COLO668 (cell line): Measurements from ENCODE around the gene PTPRM.

Experiments
- DNase-seq: peaks from one replicate; lab custom pipeline; 2025; ENCODE audit not compliant: unreplicated experiment; lab: John Stamatoyannopoulos, UW

Gene PTPRM

DNA sequence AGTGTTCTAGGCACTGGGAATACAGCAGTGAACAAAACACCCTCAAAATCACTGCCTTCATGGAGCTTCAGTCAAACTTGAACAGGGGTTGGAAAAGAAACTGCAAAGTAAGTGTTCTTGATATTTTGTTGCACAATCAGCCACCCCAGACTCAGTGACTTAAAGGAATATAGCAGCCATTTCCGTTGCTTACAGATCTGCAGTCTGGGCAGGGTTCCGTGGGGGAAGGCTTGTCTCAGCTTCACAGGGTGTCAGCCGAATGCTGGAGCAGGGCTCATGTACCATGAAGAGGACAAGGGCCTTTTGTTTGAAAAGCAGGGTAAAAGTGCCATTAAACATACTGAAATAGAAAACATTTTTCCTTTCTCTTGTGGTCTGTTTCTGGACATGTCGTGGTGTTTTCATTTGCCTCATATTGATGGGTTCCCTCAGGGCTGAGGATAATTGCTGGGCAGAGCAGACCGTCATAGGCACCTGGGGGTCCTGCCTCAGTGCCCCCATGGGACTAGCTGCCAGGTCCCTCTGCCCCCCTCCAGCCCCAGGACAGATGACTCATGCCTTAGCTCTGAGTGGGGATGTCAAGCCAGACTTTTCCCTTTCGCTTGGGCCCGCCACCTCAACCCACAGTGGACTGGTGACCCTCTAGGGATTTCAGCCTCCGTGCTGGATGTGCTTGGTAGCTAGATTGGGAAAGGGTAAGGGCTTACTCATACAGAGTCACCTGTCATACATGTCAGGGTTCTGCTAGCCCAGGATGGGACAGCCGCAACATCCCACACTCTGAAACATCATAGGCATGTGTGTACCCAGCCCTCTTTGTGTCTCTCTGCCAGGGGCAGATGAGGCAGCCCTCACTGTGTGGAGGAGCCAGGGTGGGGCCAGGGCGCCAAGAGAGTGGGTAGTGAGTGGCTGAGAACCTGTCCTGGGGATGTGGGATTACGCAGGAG lies 96.5 kb downstream of the PTPRM start:
- no peak for DNase-seq

DNA sequence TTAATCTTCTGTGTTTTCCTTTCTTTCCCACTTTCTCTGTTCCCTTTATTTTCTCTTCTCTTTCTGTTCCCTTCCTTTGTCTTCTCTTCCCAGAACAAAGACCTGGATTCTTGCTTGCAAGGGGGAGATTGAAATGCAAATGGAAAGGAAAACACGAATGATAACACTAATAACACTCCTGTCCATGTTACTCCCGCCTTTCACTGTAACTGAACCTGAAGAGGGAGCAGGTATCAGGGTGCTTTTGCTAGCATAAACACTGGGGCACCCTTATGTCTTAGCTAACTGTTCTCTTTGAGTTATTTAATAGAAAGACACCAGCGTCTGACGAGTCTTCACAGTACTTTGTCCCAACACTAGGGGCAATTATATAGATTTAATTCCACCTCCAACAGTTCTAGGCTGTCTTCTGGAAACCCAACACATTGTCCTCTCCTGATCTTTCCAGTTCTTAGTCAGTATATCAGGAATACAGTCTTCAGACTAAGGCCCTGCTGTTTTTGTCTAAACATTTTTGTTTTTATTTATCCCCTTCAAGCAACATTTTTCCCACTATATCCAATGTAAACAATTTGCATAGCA lies 99.2 kb downstream of the PTPRM start:
- DNase-seq: no peak

DNA sequence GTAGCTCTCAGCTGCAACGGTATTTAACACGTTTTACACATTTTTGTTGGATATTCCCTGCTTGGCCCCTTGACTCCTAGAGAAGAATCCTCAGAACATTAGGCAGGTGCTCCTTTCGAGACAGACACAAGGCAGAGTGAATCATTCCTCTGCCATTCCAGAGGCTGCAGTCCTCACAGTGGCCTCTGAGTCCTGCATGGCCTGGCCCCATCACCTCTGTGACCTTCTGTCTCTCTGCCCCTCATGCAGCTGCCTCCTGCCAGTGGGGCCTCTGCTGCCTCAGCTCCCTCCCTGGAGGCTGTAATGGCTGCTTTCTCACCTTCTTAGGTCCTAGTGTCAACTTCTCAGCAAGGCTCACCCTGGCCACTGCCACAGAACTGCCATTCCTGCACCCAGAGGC lies 101.3 kb downstream of the PTPRM start:
- DNase-seq: no peak

DNA sequence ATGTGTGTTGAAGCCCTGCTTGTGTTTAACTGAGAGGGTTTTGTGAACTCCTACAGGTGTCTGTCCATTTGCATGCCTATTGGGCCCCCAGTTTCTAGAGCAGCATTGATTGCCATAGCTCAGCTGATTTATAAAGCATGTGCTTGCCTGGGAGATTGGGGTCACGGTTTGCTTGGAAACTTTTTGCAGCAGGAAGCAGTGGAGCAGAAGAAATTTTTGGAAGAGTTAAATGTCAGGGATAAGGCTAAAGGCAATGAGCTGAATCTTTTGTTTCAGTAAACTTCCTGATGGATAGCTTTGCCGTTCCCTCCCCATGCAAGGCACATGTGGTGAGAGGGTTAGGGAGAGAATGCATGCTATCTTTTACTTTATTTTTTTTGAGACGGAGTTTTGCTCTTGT lies 102.2 kb downstream of the PTPRM start:
- DNase-seq: no peak

DNA sequence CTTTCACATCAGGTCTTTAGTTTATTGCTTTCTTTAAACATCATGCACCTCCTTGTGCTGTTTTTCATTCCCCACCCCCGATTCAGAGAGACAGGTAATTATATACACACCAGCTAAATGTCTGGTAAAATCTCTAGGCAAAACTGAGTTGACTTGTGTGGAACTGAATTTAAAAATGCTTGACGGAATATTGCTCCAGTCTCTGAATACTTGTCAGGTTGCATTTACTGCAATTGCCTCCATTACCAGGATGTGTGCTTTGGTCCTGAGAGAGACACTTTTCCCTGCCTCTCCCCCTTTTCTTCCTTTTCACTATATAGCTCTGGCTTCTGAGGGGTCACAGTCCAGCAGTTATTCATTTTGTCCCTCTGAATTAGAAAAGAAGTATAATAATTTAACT lies 104.0 kb downstream of the PTPRM start:
- DNase-seq: no peak

DNA sequence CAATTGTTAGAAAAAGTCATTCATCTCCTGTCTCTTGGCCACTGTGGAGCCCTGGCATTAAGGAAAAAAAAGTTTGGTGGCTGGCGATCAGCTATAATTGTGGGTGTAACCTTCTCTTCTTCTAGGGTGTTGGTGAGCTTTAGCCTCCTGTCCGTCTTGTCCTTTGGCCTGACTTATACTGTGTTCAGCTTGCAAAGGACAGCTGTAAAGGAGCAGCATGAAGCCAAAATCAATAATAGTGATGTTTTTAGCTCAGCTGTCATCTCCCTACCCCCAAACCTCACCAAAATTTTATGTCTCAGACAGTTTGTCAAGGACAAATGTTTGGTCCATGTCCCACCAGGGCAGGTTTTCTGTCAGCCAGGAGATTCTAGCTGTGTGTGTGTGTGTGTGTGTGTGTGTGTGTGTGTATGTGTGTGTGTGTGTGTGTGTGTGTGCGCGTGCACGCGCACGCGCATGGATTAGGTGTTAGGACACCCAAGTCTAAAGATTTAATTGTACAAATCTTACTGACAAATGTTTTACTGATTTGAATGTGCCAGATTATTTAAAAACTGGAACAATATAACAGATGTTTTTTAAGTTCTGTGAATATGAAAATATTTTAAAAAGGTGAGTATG lies 109.2 kb downstream of the PTPRM start:
- DNase-seq: no peak

DNA sequence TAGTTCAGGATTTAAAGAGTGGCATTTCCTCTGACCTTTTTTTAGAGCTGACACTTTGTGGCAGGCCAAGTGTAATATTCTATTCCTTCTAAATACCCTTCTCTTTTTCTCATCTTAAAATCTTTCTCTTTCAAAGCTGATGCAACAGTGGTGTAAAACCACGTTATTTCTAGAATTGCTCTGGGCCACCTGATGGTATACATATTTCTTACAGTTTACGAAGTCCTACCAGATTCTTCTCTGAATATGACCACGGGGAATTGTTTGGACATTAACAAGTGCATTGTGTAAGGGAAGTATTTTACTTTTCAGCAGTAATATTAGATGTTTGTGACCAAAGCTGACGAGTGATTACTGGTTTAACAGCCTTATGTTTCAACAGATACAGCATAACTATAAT lies 109.9 kb downstream of the PTPRM start:
- no peak for DNase-seq

DNA sequence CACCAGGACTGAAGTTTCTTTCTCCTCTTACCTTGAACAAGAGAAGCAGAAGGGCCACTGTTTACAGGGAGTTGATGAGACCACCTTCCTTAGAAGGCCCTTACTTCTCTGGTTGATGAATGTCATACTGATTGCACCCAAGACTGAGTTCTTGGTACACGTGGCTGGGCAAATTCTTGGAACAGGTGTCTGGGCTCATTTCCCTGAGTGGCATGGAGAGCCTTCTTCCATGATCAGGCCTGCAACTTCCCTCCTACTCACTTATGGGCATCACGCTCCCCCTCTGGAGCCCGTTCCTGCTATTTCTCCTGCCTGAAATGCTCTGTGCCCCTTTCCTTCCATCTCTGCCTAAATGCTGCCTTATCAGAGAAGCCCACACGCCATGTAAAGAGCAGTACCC lies 110.3 kb downstream of the PTPRM start:
- no peak for DNase-seq

DNA sequence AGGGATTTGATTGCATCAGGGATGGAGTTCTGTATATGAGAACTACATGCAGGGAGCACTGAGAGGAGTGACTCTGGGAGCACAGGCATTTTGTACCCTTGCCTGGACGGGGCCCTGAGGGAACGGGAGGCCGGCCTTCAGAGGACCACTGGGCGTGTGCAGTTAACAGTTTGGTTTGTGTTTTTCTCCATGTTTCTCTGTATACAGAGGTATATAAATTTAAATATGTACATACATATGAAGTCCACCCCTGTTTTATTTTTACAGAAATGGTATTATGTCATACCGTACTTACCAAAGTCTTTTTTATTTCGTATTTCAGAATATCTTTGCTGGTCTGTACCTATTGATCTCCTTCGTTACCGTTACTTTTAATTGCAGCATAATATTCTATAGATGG lies 111.3 kb downstream of the PTPRM start:
- DNase-seq: no peak

DNA sequence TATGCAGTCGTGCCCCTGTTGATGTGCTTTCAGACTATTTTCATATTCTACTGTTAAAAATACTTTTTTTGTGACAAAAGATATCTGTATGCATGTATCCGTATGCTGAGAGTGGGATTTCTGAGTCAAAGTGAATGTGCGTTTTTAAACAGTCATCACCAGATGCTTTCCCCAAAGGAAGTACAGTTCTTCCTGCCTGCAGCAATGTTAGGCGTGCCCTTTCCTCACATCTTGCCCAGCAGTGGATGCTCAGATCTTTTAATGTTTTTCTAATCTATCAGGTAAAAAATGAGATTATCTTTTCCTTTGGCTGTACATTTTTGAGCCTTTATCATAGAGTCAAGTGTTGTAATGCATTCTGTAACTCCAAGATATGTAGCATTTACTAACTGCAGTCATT lies 111.7 kb downstream of the PTPRM start:
- no peak for DNase-seq

DNA sequence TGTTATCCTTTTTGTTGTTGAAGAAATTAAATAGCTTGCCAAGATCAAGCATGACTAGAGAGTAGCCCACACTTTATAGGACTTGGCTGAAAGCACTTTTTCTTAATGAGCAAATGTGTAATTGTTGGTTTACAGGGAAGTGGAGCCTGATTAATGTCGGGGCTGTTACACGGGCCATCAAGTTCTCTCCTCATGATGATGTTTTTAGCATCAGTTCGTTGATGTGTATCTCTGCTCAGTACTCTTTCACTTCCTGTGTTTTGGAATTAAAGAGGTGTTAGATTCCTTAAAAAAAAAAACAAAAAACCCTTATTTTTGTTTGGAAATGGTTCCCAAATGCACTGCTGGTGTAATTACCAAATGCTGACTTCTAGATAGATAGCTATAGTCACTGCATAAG lies 114.2 kb downstream of the PTPRM start:
- no peak for DNase-seq

DNA sequence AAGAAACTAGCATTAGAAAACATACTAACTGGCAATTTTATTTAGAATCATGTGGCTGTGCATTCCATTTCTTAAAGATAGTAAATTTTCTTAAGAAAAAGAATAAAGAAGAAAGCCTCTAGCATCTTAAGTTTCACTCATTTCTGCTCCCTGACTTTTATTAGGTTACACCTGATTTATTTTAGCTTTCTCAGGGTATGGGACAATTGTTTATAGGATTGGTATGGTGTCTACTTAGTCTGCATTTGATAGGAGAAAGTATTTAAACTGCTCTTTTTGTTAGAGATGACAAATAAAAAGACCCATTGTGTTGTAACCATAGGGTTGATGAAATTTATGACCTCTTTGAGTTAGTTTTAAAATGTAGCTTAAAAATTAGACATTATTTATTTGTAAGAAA lies 115.2 kb downstream of the PTPRM start:
- no peak for DNase-seq

DNA sequence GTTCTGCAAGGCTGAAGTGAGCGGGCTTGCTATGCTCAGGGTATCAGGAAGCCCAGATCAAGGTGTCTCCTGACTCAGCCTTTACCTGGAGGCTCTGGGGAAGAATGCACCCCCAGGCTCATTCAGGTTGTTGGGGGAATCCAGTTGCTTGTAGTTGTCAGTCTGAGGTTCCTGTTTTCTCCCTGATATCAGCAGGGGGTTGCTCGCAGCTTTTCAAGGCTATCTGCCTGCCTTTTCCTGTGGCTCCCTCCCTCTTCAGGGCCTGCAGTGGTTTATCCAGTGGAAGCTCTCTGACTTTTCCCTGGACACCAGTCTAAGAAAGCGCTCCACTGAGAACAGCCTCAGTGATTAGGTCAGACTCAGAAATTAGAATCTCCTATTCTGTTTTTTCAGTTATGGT lies 116.6 kb downstream of the PTPRM start:
- DNase-seq: no peak

DNA sequence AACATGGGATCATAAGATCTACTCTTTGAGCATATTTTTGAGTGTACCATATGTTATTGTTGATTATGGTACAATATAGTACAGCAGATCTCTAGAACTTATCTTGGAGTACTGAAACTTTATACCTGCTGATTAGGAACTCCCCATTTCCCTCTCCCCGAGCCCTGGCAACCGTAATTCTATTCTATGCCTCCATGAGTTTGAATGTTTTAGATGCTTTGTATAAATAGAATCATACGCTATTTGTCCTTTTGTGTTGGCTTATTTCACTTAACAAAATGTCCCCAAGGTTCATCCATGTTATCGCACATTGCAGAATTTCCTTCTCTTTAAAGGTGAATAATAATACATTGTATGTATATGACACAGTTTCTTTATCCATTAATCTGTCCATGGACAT lies 117.2 kb downstream of the PTPRM start:
- no peak for DNase-seq

DNA sequence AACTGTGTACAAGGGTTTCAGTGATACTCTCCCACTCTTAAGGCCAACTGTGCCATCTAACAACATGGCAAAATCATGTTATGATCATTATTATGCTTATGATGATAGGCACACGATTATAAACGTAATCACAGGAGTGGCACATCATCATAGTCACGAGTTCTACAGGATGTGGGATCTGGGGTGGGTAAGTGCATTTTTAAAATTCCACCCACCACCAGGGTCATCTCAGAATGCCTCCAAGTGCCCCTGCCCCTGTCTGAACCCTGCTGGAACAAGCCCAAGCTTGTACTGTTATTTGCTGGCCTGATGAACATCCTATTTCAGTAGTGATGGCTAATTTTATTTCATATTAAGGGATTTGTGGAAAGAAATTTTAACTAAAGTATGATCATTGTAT lies 117.8 kb downstream of the PTPRM start:
- DNase-seq: no peak

DNA sequence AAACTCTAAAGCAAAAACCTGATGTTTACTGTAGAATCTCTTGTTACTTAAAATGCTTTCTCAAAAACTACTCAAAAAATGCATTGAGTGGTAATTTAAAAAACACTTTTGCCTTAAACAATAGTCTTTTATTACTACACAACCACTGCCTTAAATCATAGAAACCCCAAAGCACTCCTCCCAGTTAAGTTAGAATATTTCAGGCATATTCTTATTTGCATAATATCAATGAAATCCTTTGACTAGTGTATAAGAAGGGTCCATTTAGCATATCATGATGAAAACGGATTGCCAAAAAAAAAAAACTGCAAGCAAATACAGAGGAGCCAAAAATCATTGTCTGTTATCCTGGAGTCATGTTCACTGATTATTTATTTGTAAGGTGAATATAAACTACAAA lies 119.2 kb downstream of the PTPRM start:
- DNase-seq: no peak

DNA sequence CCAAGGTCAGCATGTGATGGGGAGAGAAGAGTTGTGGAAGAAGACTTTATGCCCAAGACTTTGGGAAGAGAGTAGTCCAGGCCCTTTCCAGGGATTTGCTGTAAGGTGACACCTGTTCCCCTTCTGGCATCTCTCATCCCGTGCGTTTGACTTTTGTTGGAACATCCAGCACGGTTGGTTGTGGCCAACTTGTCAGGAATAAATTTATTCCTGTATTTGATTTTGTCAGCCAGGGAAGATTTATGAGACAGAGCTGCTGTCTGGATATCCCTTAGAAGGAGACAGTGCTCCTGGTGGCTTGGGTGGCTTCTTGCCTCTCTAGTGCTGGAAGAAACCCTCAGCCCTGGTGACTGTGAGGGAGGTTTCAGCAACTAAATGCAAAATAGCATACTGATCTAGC lies 121.5 kb downstream of the PTPRM start:
- no peak for DNase-seq

DNA sequence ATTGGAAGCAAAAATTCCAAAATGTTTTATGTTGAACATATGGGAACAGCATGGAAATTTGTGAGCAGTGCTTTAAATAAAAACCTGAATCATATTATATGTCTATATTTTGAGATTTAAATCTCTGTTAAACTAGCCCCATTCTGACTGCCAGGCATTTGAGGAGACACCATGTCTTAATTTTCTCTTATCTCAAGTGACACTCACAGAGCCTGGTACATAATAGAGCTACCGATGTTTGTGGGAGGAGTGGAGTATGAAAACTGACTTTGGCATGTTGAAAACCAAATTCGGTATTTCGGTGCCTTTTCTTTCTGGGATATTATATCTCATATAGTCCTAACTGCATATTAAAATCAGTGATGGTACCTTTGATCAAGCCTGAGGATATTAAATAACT lies 124.1 kb downstream of the PTPRM start:
- DNase-seq: no peak

DNA sequence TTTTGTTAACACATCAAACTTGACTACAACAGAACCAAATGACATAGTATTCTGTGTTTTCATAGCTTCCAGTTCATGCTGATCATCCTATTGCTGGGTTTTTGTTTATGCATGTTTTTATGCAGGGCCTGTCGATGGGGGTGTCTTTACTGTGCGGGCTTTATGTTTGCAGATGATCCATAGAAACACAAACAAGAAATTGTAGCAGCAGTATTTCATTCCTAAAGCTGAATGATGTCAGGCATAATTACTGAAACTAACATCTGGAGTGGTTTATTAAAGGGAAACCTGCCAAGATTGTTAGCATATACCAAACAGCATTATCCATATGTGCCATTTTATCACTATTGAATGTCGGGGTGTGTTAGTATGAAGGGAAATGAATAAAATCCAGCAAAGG lies 129.7 kb downstream of the PTPRM start:
- no peak for DNase-seq

DNA sequence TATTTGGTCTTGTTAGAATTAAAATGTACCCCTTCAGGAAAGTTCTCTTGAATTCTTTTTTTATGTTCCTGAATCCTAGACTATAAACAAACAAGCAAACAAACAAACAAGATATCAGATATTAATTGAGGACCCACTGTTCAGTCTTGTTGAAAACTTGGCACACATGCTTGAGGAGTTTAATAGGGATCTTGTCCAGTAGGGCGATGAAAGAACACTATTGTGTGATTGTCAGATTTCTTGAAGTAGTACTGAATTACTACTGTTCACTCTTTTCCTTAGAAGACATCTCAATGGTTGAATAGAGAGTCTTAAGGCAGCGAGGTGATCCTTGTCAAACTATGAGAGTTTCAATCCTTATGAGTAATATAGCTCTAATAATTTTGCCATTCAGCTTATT lies 130.2 kb downstream of the PTPRM start:
- DNase-seq: no peak

DNA sequence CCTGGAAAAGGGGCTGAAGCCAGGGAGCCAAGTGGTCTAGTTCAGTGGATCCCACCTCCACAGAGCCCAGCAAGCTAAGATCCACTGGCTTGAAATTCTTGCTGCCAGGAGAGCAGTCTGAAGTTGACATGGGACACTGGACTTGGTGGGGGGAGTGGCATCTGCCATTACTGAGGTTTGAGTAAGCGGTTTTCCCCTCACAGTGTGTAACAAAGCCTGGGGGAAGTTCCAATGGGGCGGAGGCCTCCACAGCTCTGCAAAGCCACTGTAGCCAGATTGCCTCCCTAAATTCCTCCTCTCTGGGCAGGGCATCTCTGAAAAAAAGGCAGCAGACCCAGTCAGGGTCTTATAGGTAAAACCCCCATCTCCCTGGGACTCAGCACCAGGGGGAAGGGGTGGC lies 144.4 kb downstream of the PTPRM start:
- DNase-seq: no peak

DNA sequence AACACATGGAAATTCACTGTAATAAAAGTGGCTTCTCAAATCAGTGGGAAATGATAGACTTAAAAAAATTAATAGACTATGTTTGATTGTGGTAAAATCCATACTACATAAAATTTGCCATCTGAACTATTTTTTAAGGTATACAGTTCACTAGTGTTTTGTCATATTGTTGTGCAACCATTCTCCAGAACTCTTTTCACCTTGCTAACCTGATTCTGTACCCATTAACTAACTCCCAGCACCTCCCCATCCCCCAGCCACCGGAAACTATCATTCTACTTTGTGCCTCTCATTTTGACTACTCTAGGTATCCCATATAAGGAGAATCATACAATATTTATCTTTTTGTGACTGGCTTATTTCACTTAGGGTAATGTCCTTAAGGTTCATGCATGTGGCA lies 153.3 kb downstream of the PTPRM start:
- DNase-seq: no peak
